ENCODE data around the gene TRAPPC10.

DNA sequence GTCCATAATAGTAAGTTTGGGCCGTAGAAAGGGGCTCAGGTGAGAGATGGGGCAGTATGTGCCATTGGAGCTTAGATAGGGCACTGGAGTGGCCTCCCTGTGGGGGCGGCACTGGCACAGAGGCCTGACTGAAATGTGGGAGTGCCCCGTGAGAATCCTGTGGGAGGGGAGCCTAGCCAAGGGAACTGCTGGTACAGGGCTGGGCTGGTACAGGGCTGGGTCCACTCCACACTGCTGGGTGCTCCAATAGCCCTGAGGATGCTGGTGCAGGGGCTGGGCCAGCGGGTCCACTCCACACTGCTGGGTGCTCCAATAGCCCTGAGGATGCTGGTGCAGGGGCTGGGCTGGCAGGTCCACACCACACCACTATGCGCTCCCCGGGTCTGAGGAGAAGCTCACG, 50.3 kb downstream of the TRAPPC10 start:
- TF ChIP-seq, protein P1, sequence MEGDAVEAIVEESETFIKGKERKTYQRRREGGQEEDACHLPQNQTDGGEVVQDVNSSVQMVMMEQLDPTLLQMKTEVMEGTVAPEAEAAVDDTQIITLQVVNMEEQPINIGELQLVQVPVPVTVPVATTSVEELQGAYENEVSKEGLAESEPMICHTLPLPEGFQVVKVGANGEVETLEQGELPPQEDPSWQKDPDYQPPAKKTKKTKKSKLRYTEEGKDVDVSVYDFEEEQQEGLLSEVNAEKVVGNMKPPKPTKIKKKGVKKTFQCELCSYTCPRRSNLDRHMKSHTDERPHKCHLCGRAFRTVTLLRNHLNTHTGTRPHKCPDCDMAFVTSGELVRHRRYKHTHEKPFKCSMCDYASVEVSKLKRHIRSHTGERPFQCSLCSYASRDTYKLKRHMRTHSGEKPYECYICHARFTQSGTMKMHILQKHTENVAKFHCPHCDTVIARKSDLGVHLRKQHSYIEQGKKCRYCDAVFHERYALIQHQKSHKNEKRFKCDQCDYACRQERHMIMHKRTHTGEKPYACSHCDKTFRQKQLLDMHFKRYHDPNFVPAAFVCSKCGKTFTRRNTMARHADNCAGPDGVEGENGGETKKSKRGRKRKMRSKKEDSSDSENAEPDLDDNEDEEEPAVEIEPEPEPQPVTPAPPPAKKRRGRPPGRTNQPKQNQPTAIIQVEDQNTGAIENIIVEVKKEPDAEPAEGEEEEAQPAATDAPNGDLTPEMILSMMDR (IDR thresholded peaks at IDR 0.05; ENCODE audit: low read depth, low read length, poor library complexity, severe bottlenecking): no peak
- no peak for TF ChIP-seq EZH2phosphoT487 (IDR thresholded peaks at IDR 0.05; ENCODE audit: borderline replicate concordance, low read length)
